Right renal cortex interstitium (tissue), 3 donors: ENCODE data around the gene LYRM2. TPM values are rescaled to one million over a fixed set of nuclear protein-coding genes. Genes with fewer than 3 reads are reported as not detected.

Experiments used
- DNase-seq, 3 donors: peaks; one replicate each; pipeline ENCODE4 v3.0.0-alpha.2; 2013; ENCODE audit warnings: low read depth in 3 of 3, low spot score in 2 of 3
- polyA plus RNA-seq, 3 donors: library from polyadenylated mRNA; unstranded; fragments of 120-200 nt; gene quantifications; one replicate each; pipeline ENCODE4 v1.2.1, GENCODE V29; 2013; ENCODE audit not compliant: insufficient read length in 3 of 3

The LYRM2 gene
- polyA plus RNA-seq, 3 donors: 53.0 to 58.7 (median 56.8) TPM

DNA sequence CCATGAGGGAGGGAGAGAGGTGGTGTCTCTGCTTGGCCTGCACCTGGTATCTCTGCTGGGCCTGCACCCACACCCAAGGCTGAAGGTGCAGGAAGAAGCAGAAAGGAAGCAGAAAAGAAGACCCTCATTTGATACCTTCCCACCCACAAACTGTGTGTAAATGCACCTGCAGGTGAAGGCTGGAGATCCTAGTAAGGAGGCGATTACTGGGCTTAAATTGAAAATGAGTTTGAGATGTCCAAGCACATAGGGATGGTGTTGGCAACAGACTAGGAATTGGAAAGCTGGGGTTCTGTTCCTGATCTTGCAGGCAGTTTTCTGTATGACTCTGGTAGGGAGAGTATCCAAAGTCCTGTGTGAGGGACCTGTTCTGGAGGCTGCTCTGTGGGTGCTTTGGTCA lies 74.7 kb downstream of the LYRM2 start:
- no peak for DNase-seq

GRCh38 chr6:89562093-89562973 lies 76.2 kb downstream of the LYRM2 start:
- DNase-seq: no peak

- DNase-seq: no peak
Observed at GRCh38 chr6:89559487-89559886, 79.1 kb downstream of the LYRM2 start.

- DNase-seq: no peak
Observed at GRCh38 chr6:89555806-89556205, 82.7 kb downstream of the LYRM2 start.

DNA sequence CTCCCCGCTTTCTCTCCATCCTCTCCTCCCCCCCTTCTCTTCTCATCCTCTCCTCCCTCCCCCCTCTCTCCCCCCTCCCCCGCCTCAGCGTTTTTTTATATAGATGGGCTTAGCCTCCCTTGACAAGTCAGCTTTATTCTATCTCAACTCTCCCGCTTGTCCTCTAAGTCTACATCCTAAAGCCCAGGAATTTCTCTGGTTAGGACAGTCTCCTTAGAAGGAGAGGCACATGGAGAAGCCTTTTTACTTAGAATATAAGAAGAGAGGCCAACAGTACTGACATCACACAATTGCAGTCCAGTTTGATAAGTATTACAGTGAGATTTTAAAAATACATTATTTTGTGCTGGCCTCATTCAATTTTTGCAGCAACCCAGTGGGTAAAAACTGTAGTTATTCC lies 83.5 kb downstream of the LYRM2 start:
- no peak for DNase-seq

DNA sequence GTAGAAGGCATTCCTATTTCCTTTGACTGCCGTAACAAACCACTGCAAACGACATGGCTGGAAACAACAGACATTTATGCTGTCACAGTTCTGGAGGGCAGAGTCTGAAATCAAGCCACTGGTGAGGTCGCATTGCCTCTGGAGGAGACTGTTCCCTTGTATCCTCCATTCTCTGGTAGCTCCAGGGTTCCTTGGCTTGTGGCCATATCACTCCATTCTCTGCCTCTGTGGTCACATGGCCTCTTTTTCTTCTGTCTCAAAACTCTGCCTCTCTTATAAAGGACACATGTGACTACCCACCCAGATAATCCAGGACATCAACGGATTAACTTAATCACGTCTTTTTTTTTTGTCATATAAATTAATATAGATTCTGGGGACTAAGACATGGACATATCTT lies 84.4 kb downstream of the LYRM2 start:
- no peak for DNase-seq

DNA sequence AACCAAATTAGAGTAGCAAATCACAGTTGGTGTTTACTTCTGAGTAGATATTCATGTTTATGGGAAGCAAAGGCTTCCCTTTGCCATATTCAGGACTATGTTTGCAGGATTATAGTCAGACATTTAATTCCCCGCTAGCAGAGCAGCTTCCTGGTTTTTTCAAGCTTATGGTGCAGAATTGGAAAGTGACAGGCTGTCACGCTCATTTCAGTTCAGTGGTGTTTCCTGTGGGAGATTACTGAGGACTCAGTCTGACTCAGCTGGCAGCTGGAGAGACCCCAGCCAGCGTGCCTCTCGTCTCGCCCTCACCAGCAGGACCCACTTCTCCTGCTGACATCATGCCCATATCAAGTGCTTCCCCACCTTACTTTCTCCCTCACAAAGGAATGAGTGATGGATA lies 85.1 kb downstream of the LYRM2 start:
- DNase-seq: no peak

GRCh38 chr6:89547281-89547680 lies 91.3 kb downstream of the LYRM2 start:
- no peak for DNase-seq

- no peak for DNase-seq
Observed at GRCh38 chr6:89542866-89543265, 95.7 kb downstream of the LYRM2 start.

GRCh38 chr6:89542081-89542857 lies 96.3 kb downstream of the LYRM2 start:
- DNase-seq: no peak

DNA sequence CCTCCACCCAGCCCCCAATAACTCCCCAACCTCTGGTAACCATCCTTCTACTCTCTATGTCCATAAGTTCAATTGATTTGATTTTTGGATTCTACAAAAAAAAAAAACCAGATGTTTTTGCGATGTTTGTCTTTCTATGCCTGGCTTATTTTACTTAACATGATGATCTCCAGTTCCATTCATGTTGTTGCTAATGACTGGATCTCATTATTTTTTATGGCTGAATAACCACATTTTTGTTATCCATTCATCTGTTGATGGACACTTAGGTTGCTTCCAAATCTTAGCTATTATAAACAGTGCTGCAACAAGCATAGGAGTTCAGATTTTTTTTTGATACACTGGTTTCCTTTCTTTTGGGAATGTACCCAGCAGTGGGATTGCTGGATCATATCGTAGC lies 98.8 kb downstream of the LYRM2 start:
- DNase-seq: no peak

DNA sequence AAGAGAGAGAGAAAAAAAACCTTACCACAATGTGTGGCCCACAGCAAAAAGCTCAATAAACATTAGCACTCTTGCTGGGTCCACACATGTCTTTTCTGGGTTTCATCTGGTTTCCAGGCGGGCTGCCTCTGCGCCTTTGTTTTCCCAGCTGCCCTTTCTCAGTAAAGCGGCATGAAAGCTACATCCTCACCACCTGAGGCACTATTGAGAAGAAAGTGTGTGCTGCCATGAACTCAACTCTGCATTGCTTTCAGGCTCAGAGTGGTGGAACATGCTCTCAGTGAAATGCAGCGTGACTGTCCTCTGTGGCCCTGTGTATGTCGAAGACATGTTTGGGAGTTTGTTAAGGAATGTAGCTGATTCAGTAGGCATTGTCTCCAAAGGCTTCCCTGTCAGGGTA lies 102.3 kb downstream of the LYRM2 start:
- no peak for DNase-seq

- DNase-seq: no peak
Observed at GRCh38 chr6:89530982-89531381, 107.6 kb downstream of the LYRM2 start.

- DNase-seq: no peak
Observed at GRCh38 chr6:89528866-89529265, 109.7 kb downstream of the LYRM2 start.

GRCh38 chr6:89527634-89528033 lies 110.9 kb downstream of the LYRM2 start:
- no peak for DNase-seq

DNA sequence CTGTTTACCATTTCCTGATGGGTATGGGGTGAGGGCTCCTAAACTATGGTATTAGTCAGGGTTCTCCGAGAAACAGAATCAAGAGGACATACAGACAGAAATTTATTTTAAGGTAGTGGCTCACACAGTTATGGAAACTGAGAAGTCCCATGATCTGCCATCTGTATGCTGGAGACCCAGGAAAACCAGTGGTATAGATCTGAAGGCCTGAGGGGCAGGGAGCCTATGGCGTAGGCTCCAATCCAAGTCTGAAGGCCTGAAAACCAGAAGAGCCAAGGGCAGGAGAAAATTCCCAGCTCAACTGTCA lies 112.0 kb downstream of the LYRM2 start:
- DNase-seq: no peak

GRCh38 chr6:89525786-89526562 lies 112.6 kb downstream of the LYRM2 start:
- no peak for DNase-seq

DNA sequence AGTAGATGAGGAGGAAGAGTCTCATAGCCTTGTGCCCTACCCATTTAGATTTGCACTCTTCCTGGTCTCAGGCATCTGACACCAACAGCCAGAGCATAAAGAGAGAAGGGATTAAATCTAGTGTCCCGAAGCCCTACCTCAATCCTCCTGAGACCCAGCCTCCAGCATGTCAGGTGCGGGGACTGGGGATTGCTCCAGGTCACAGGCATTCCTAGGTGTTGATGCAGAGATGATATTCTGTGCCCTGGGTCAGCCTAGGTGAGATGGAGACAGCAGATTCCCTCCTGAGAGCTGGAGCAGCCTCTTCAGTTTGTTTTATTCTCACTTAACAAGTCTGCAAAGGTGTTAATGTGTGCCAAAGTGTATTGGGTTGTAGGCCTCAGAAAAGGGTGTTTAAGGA lies 115.8 kb downstream of the LYRM2 start:
- no peak for DNase-seq

- no peak for DNase-seq
Observed at GRCh38 chr6:89520736-89521135, 117.8 kb downstream of the LYRM2 start.

DNA sequence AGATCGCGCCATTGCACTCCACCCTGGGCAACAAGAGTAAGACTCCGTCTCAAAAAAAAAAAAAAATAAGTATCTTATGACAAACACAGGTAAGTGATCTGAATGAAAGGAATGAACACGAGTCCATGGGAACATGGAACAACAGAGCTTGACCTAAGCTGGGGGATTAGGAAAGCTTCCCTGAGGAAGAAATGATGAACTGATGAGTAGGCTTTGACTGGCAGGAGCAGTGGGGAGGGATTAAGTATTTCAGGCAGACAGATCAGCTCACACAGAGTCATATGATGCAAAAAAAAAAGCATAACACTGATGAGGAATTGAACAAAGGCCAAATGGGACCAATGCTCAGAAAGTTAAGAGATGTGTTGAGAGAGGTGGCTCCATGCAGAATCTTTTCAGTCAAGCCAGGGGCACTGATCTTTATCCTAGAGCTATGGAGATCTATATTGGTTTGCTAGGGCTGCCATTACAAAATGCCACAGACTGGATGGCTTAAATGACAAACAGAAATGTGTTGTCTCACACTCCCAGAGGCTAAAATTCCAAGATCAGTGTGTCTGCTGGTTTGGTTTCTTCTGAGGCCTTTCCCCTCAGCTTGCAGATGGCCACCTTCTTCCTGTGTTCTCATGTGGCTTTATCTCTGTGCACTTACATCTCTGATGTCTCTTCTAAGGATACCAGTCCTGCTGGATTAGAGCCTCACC lies 120.0 kb downstream of the LYRM2 start:
- no peak for DNase-seq
